Fibroblast of peridontal ligament (primary cell): ENCODE measurements around the gene PMVK.

Source experiments
- DNase-seq: peaks from one replicate; pipeline ENCODE4 v3.0.0-alpha.2; 2010; ENCODE audit errors: extremely low read depth

PMVK gene

DNA sequence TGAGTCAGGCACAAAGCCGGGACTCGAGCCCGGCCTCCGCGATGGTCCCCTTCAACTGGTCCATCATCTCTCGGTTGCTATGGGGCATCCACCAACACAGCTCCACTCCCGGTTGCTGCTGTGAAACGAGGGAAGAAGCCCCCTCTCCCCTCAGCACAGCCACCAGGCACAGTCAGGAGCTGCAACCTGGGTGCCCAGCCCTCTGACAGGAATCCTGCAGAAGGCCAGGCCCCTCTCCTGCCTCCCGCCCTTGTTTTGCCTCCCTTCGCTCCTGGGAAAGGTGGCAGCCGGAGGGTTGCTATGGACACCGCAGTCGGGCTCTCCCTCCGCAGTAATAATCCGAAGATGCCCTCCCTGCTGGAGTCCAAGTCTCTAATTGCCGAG, 57.5 kb downstream of the PMVK start:
- DNase-seq, result no peak

- DNase-seq, result peak; percentile 57
These were observed 58.0 kb downstream of the PMVK start for GRCh38 chr1:154878371-154879037.

- no peak for DNase-seq
These were observed 59.0 kb downstream of the PMVK start for GRCh38 chr1:154877370-154877974.

- DNase-seq, result no peak
These were observed 59.6 kb downstream of the PMVK start for GRCh38 chr1:154876842-154877369.
